ENCODE data around the gene DNAH3.
"Not testable (repeated sequence)": the region's sequence is repeated elsewhere in the genome, so short reads cannot be mapped to it uniquely, and the experiment has no call there.

The DNAH3 gene

GRCh38 chr16:21116148-21116693 lies 34.4 kb downstream of the DNAH3 start:
- Histone ChIP-seq H3K4me3 (ENCODE audit: low read length) (peak overlapping the region; percentile 70), H3K27ac (ENCODE audit: low read length) (peak overlapping the region; percentile 44), H3K4me1 (ENCODE audit: low read length) (peaks cover 10% of the 10 kb centered on the region), H3K9ac (ENCODE audit: low read length) (no peak overlapping the region), H2AFZ (ENCODE audit: low read depth, low read length) (peak overlapping the region; percentile 93), H3K79me2 (ENCODE audit: low read length) (no peaks in the 10 kb centered on the region), H3K4me2 (ENCODE audit: low read length) (peak overlapping the region; percentile 60), H4K20me1 (ENCODE audit: insufficient read depth, low read length) (no peaks in the 10 kb centered on the region), H3K36me3 (replicated peaks; ENCODE audit: low read depth, low read length) (peaks cover 2% of the 10 kb centered on the region), H3K27me3 (ENCODE audit: low read depth, low read length) (no peaks in the 10 kb centered on the region), H3K9me3 (ENCODE audit: insufficient read depth, low read length) (no peaks in the 10 kb centered on the region; the same call in 1 of the 2 replicates)
- TF ChIP-seq CTCF (IDR thresholded peaks at IDR 0.05; ENCODE audit: low read depth, low read length) (no peak), EZH2phosphoT487 (IDR thresholded peaks at IDR 0.05; ENCODE audit: low read depth) (no peak)

GRCh38 chr16:21115551-21115950 lies 35.1 kb downstream of the DNAH3 start:
- not testable (repeated sequence) for H3K4me1 ChIP-seq (ENCODE audit: low read length); H3K27me3 ChIP-seq (ENCODE audit: low read depth, low read length); H3K27ac ChIP-seq (ENCODE audit: low read length); H3K36me3 ChIP-seq (replicated peaks; ENCODE audit: low read depth, low read length); H3K9me3 ChIP-seq (ENCODE audit: insufficient read depth, low read length); H4K20me1 ChIP-seq (ENCODE audit: insufficient read depth, low read length); H3K9ac ChIP-seq (ENCODE audit: low read length); H3K79me2 ChIP-seq (ENCODE audit: low read length)
- H3K4me3 ChIP-seq (ENCODE audit: low read length): peak overlapping the region; percentile 70
- peak overlapping the region; percentile 60 for H3K4me2 ChIP-seq (ENCODE audit: low read length)
- H2AFZ ChIP-seq (ENCODE audit: low read depth, low read length): peak overlapping the region; percentile 93

GRCh38 chr16:21103941-21104860 lies 46.4 kb downstream of the DNAH3 start:
- TF ChIP-seq EZH2phosphoT487 (IDR thresholded peaks at IDR 0.05; ENCODE audit: low read depth): no peak
- no peak for TF ChIP-seq CTCF (IDR thresholded peaks at IDR 0.05; ENCODE audit: low read depth, low read length)
- H3K9me3 ChIP-seq (ENCODE audit: insufficient read depth, low read length): no peaks in the 10 kb centered on the region
- no peak overlapping the region for H3K4me3 ChIP-seq (ENCODE audit: low read length)
- no peaks in the 10 kb centered on the region for H3K4me1 ChIP-seq (ENCODE audit: low read length)
- no peak overlapping the region for H3K27ac ChIP-seq (ENCODE audit: low read length)
- H3K27me3 ChIP-seq (ENCODE audit: low read depth, low read length): peaks cover 26% of the 10 kb centered on the region
- H3K4me2 ChIP-seq (ENCODE audit: low read length): no peak overlapping the region
- no peak overlapping the region for H3K9ac ChIP-seq (ENCODE audit: low read length)
- H3K79me2 ChIP-seq (ENCODE audit: low read length): no peaks in the 10 kb centered on the region
- no peaks in the 10 kb centered on the region for H4K20me1 ChIP-seq (ENCODE audit: insufficient read depth, low read length)
- no peak overlapping the region for H2AFZ ChIP-seq (ENCODE audit: low read depth, low read length)
- no peaks in the 10 kb centered on the region for H3K36me3 ChIP-seq (replicated peaks; ENCODE audit: low read depth, low read length)

- no peak overlapping the region for H3K4me2 ChIP-seq (ENCODE audit: low read length)
- H3K36me3 ChIP-seq (replicated peaks; ENCODE audit: low read depth, low read length): no peaks in the 10 kb centered on the region
- H2AFZ ChIP-seq (ENCODE audit: low read depth, low read length): peak overlapping the region; percentile 33; the same call in 1 of the 2 replicates
- no peaks in the 10 kb centered on the region for H3K9me3 ChIP-seq (ENCODE audit: insufficient read depth, low read length)
- no peaks in the 10 kb centered on the region for H3K4me1 ChIP-seq (ENCODE audit: low read length)
- no peaks in the 10 kb centered on the region for H4K20me1 ChIP-seq (ENCODE audit: insufficient read depth, low read length)
- H3K79me2 ChIP-seq (ENCODE audit: low read length): no peaks in the 10 kb centered on the region
- H3K27me3 ChIP-seq (ENCODE audit: low read depth, low read length): peaks cover 44% of the 10 kb centered on the region
- no peak overlapping the region for H3K9ac ChIP-seq (ENCODE audit: low read length)
- no peak overlapping the region for H3K4me3 ChIP-seq (ENCODE audit: low read length)
- H3K27ac ChIP-seq (ENCODE audit: low read length): no peak overlapping the region
- TF ChIP-seq EZH2phosphoT487 (IDR thresholded peaks at IDR 0.05; ENCODE audit: low read depth) (no peak), CTCF (IDR thresholded peaks at IDR 0.05; ENCODE audit: low read depth, low read length) (peak; percentile 56)
These were observed 48.8 kb downstream of the DNAH3 start for GRCh38 chr16:21101631-21102420.
